Measurements from ENCODE around the gene SPTB.

Gene SPTB

GRCh38 chr14:64846319-64846718 lies 33.4 kb downstream of the SPTB start:
- ATAC-seq = no peak
- Mint-ChIP-seq H3K27ac (no peak overlapping the region), H3K4me1 (peaks cover 17% of the 10 kb centered on the region), H3K36me3 (no peaks in the 10 kb centered on the region), H3K4me3 (no peak overlapping the region), H3K9me3 (no peaks in the 10 kb centered on the region), H3K27me3 (peaks cover 30% of the 10 kb centered on the region)

GRCh38 chr14:64845878-64846277 lies 33.8 kb downstream of the SPTB start:
- Mint-ChIP-seq H3K27me3 (peaks cover 34% of the 10 kb centered on the region), H3K4me3 (no peak overlapping the region), H3K4me1 (peaks cover 17% of the 10 kb centered on the region), H3K36me3 (no peaks in the 10 kb centered on the region), H3K27ac (no peak overlapping the region), H3K9me3 (no peaks in the 10 kb centered on the region)
- no peak for ATAC-seq

- Mint-ChIP-seq H3K27ac (no peak overlapping the region), H3K4me3 (no peak overlapping the region), H3K27me3 (peaks cover 36% of the 10 kb centered on the region)
Measured at GRCh38 chr14:64844969-64845536, 34.7 kb downstream of the SPTB start.

GRCh38 chr14:64844272-64844671 lies 35.4 kb downstream of the SPTB start:
- no peaks in the 10 kb centered on the region for H3K36me3 Mint-ChIP-seq
- H3K4me1 Mint-ChIP-seq = peaks cover 17% of the 10 kb centered on the region
- ATAC-seq = peak; percentile 66
- H3K4me3 Mint-ChIP-seq = no peak overlapping the region
- no peaks in the 10 kb centered on the region for H3K9me3 Mint-ChIP-seq
- peaks cover 36% of the 10 kb centered on the region for H3K27me3 Mint-ChIP-seq
- H3K27ac Mint-ChIP-seq = no peak overlapping the region

More at GRCh38 chr14:64844969-64845536, 34.7 kb downstream of the SPTB start:
- H3K9me3 Mint-ChIP-seq = no peaks in the 10 kb centered on the region
- H3K4me1 Mint-ChIP-seq = peaks cover 17% of the 10 kb centered on the region
- no peak for ATAC-seq
- no peaks in the 10 kb centered on the region for H3K36me3 Mint-ChIP-seq

- ATAC-seq = no peak
- peaks cover 17% of the 10 kb centered on the region for H3K4me1 Mint-ChIP-seq
- no peak overlapping the region for H3K27ac Mint-ChIP-seq
- H3K4me3 Mint-ChIP-seq = no peak overlapping the region
- H3K9me3 Mint-ChIP-seq = no peaks in the 10 kb centered on the region
- H3K36me3 Mint-ChIP-seq = no peaks in the 10 kb centered on the region
- peaks cover 36% of the 10 kb centered on the region for H3K27me3 Mint-ChIP-seq
Measured at GRCh38 chr14:64843548-64843947, 36.2 kb downstream of the SPTB start.

GRCh38 chr14:64841772-64842750 lies 37.6 kb downstream of the SPTB start:
- no peaks in the 10 kb centered on the region for H3K9me3 Mint-ChIP-seq
- H3K27me3 Mint-ChIP-seq = peaks cover 31% of the 10 kb centered on the region
- H3K36me3 Mint-ChIP-seq = no peaks in the 10 kb centered on the region
- no peak overlapping the region for H3K4me3 Mint-ChIP-seq
- H3K27ac Mint-ChIP-seq = no peak overlapping the region
- no peak for ATAC-seq
- H3K4me1 Mint-ChIP-seq = peaks cover 10% of the 10 kb centered on the region

- no peak overlapping the region for H3K27ac Mint-ChIP-seq
- H3K4me3 Mint-ChIP-seq = no peak overlapping the region
- no peaks in the 10 kb centered on the region for H3K36me3 Mint-ChIP-seq
- H3K9me3 Mint-ChIP-seq = no peaks in the 10 kb centered on the region
- peaks cover 10% of the 10 kb centered on the region for H3K4me1 Mint-ChIP-seq
- H3K27me3 Mint-ChIP-seq = peaks cover 22% of the 10 kb centered on the region
- ATAC-seq = no peak
Measured at GRCh38 chr14:64841121-64841651, 38.5 kb downstream of the SPTB start.

- H3K4me3 Mint-ChIP-seq = no peak overlapping the region
- H3K27ac Mint-ChIP-seq = no peak overlapping the region
- no peak for ATAC-seq
- no peaks in the 10 kb centered on the region for H3K36me3 Mint-ChIP-seq
- H3K4me1 Mint-ChIP-seq = no peaks in the 10 kb centered on the region
- no peaks in the 10 kb centered on the region for H3K9me3 Mint-ChIP-seq
- H3K27me3 Mint-ChIP-seq = peaks cover 17% of the 10 kb centered on the region
Measured at GRCh38 chr14:64838656-64839055, 41.1 kb downstream of the SPTB start.

GRCh38 chr14:64835431-64835830 lies 44.3 kb downstream of the SPTB start:
- H3K9me3 Mint-ChIP-seq = no peaks in the 10 kb centered on the region
- no peaks in the 10 kb centered on the region for H3K4me1 Mint-ChIP-seq
- no peak overlapping the region for H3K4me3 Mint-ChIP-seq
- H3K27ac Mint-ChIP-seq = no peak overlapping the region
- H3K36me3 Mint-ChIP-seq = no peaks in the 10 kb centered on the region
- ATAC-seq = no peak
- H3K27me3 Mint-ChIP-seq = peaks cover 9% of the 10 kb centered on the region

- no peaks in the 10 kb centered on the region for H3K9me3 Mint-ChIP-seq
- H3K27me3 Mint-ChIP-seq = peaks cover 9% of the 10 kb centered on the region
- ATAC-seq = no peak
- H3K27ac Mint-ChIP-seq = no peak overlapping the region
- H3K36me3 Mint-ChIP-seq = no peaks in the 10 kb centered on the region
- H3K4me3 Mint-ChIP-seq = no peak overlapping the region
- H3K4me1 Mint-ChIP-seq = no peaks in the 10 kb centered on the region
Measured at GRCh38 chr14:64834965-64835364, 44.7 kb downstream of the SPTB start.

GRCh38 chr14:64831419-64831818 lies 48.3 kb downstream of the SPTB start:
- H3K36me3 Mint-ChIP-seq = no peaks in the 10 kb centered on the region
- no peaks in the 10 kb centered on the region for H3K9me3 Mint-ChIP-seq
- no peak overlapping the region for H3K4me3 Mint-ChIP-seq
- ATAC-seq = no peak
- H3K27me3 Mint-ChIP-seq = no peaks in the 10 kb centered on the region
- no peaks in the 10 kb centered on the region for H3K4me1 Mint-ChIP-seq
- no peak overlapping the region for H3K27ac Mint-ChIP-seq

- H3K27ac Mint-ChIP-seq = no peak overlapping the region
- H3K4me1 Mint-ChIP-seq = no peaks in the 10 kb centered on the region
- ATAC-seq = no peak
- H3K27me3 Mint-ChIP-seq = no peaks in the 10 kb centered on the region
- no peaks in the 10 kb centered on the region for H3K9me3 Mint-ChIP-seq
- no peaks in the 10 kb centered on the region for H3K36me3 Mint-ChIP-seq
- H3K4me3 Mint-ChIP-seq = no peak overlapping the region
Measured at GRCh38 chr14:64830961-64831360, 48.7 kb downstream of the SPTB start.

- Mint-ChIP-seq H3K9me3 (no peaks in the 10 kb centered on the region), H3K36me3 (no peaks in the 10 kb centered on the region), H3K27ac (no peak overlapping the region), H3K27me3 (peaks cover 16% of the 10 kb centered on the region), H3K4me1 (peaks cover 5% of the 10 kb centered on the region), H3K4me3 (no peak overlapping the region)
- no peak for ATAC-seq
Measured at GRCh38 chr14:64828071-64828470, 51.6 kb downstream of the SPTB start.

GRCh38 chr14:64826845-64827244 lies 52.9 kb downstream of the SPTB start:
- H3K36me3 Mint-ChIP-seq = no peaks in the 10 kb centered on the region
- H3K27ac Mint-ChIP-seq = no peak overlapping the region
- peaks cover 7% of the 10 kb centered on the region for H3K4me1 Mint-ChIP-seq
- no peaks in the 10 kb centered on the region for H3K9me3 Mint-ChIP-seq
- no peak for ATAC-seq
- H3K27me3 Mint-ChIP-seq = peaks cover 28% of the 10 kb centered on the region
- no peak overlapping the region for H3K4me3 Mint-ChIP-seq

GRCh38 chr14:64826333-64826732 lies 53.4 kb downstream of the SPTB start:
- Mint-ChIP-seq H3K9me3 (no peaks in the 10 kb centered on the region), H3K36me3 (no peaks in the 10 kb centered on the region), H3K4me3 (no peak overlapping the region), H3K27ac (no peak overlapping the region), H3K4me1 (peaks cover 7% of the 10 kb centered on the region), H3K27me3 (peaks cover 33% of the 10 kb centered on the region)
- ATAC-seq = no peak

GRCh38 chr14:64825509-64825908 lies 54.2 kb downstream of the SPTB start:
- no peak for ATAC-seq
- H3K36me3 Mint-ChIP-seq = no peaks in the 10 kb centered on the region
- no peaks in the 10 kb centered on the region for H3K9me3 Mint-ChIP-seq
- H3K4me3 Mint-ChIP-seq = no peak overlapping the region
- H3K27ac Mint-ChIP-seq = no peak overlapping the region
- H3K4me1 Mint-ChIP-seq = peaks cover 7% of the 10 kb centered on the region
- H3K27me3 Mint-ChIP-seq = peaks cover 41% of the 10 kb centered on the region

All from stimulated activated memory B cell treated with anti-CD40 and anti-IgM and Interleukin-4, amounts not matched to agents 10 μg/mL and 1 μg/mL and 100 μg/mL, for 72 hours (primary cell).